ENCODE results near the gene S1PR3. TPM values are rescaled to one million over a fixed set of nuclear protein-coding genes. Genes with fewer than 3 reads are reported as not detected.
A peak's percentile ranks its signal among the peaks of the same experiment; 100 is the strongest.

S1PR3 gene
- total RNA-seq, 1 donor from 2014 or later, result 1.6 TPM

- H3K27ac Mint-ChIP-seq (ENCODE audit: unreplicated experiment), result no peak overlapping the region
Observed at GRCh38 chr9:89012294-89013042, 21.2 kb downstream of the S1PR3 start.

GRCh38 chr9:89013660-89014059 is 22.4 kb downstream of the S1PR3 start:
- Mint-ChIP-seq H3K36me3 (ENCODE audit: unreplicated experiment) (no peaks in the 10 kb centered on the region), H3K9me3 (ENCODE audit: unreplicated experiment) (no peaks in the 10 kb centered on the region), H3K4me1 (ENCODE audit: unreplicated experiment) (peaks cover 2% of the 10 kb centered on the region), H3K27ac (ENCODE audit: unreplicated experiment) (no peak overlapping the region), H3K27me3 (ENCODE audit: unreplicated experiment) (peaks cover 8% of the 10 kb centered on the region), H3K4me3 (ENCODE audit: unreplicated experiment) (no peak overlapping the region)
- no peak for TF ChIP-seq CTCF (IDR thresholded peaks at IDR 0.05)
- DNase-seq (ENCODE audit: extremely low spot score, unreplicated experiment), result no peak

More at GRCh38 chr9:89012294-89013042, 21.2 kb downstream of the S1PR3 start:
- Mint-ChIP-seq H3K4me3 (ENCODE audit: unreplicated experiment) (no peak overlapping the region), H3K27me3 (ENCODE audit: unreplicated experiment) (peaks cover 5% of the 10 kb centered on the region), H3K36me3 (ENCODE audit: unreplicated experiment) (no peaks in the 10 kb centered on the region), H3K9me3 (ENCODE audit: unreplicated experiment) (no peaks in the 10 kb centered on the region), H3K4me1 (ENCODE audit: unreplicated experiment) (peaks cover 2% of the 10 kb centered on the region)
- peak; percentile 81 for DNase-seq (ENCODE audit: extremely low spot score, unreplicated experiment)
- TF ChIP-seq CTCF (IDR thresholded peaks at IDR 0.05), result no peak

GRCh38 chr9:89014153-89014552 is 22.9 kb downstream of the S1PR3 start:
- Mint-ChIP-seq H3K4me1 (ENCODE audit: unreplicated experiment) (peaks cover 2% of the 10 kb centered on the region), H3K36me3 (ENCODE audit: unreplicated experiment) (no peaks in the 10 kb centered on the region), H3K27ac (ENCODE audit: unreplicated experiment) (no peak overlapping the region), H3K27me3 (ENCODE audit: unreplicated experiment) (peaks cover 8% of the 10 kb centered on the region), H3K4me3 (ENCODE audit: unreplicated experiment) (no peak overlapping the region), H3K9me3 (ENCODE audit: unreplicated experiment) (no peaks in the 10 kb centered on the region)
- peak; percentile 64 for DNase-seq (ENCODE audit: extremely low spot score, unreplicated experiment)
- TF ChIP-seq CTCF (IDR thresholded peaks at IDR 0.05), result no peak

- H3K4me3 Mint-ChIP-seq (ENCODE audit: unreplicated experiment), result no peak overlapping the region
- peaks cover 8% of the 10 kb centered on the region for H3K27me3 Mint-ChIP-seq (ENCODE audit: unreplicated experiment)
- TF ChIP-seq CTCF (IDR thresholded peaks at IDR 0.05), result no peak
- DNase-seq (ENCODE audit: extremely low spot score, unreplicated experiment), result no peak
- H3K9me3 Mint-ChIP-seq (ENCODE audit: unreplicated experiment), result no peaks in the 10 kb centered on the region
- H3K36me3 Mint-ChIP-seq (ENCODE audit: unreplicated experiment), result no peaks in the 10 kb centered on the region
- no peak overlapping the region for H3K27ac Mint-ChIP-seq (ENCODE audit: unreplicated experiment)
- H3K4me1 Mint-ChIP-seq (ENCODE audit: unreplicated experiment), result peaks cover 2% of the 10 kb centered on the region
Observed at GRCh38 chr9:89015336-89015735, 24.1 kb downstream of the S1PR3 start.

GRCh38 chr9:89020754-89021153 is 29.5 kb downstream of the S1PR3 start:
- peak; percentile 57 for DNase-seq (ENCODE audit: extremely low spot score, unreplicated experiment)
- H3K27me3 Mint-ChIP-seq (ENCODE audit: unreplicated experiment), result peaks cover 4% of the 10 kb centered on the region
- TF ChIP-seq CTCF (IDR thresholded peaks at IDR 0.05), result no peak
- H3K36me3 Mint-ChIP-seq (ENCODE audit: unreplicated experiment), result no peaks in the 10 kb centered on the region
- no peak overlapping the region for H3K4me3 Mint-ChIP-seq (ENCODE audit: unreplicated experiment)
- peaks cover 9% of the 10 kb centered on the region for H3K4me1 Mint-ChIP-seq (ENCODE audit: unreplicated experiment)
- H3K9me3 Mint-ChIP-seq (ENCODE audit: unreplicated experiment), result no peaks in the 10 kb centered on the region
- no peak overlapping the region for H3K27ac Mint-ChIP-seq (ENCODE audit: unreplicated experiment)

Data from osteocyte (in vitro differentiated cells).